Measurements from ENCODE around the gene AGBL4. TPM values are rescaled to one million over a fixed set of nuclear protein-coding genes. Genes with fewer than 3 reads are reported as not detected.

AGBL4 gene
- total and polyA plus RNA-seq, 7 donors: 0.01 to 0.05 TPM; not detected in 5

- no peaks in the 10 kb centered on the region for H3K4me1 ChIP-seq
- intact Hi-C loops (cut with DNase I): no loop called here
- peaks cover 6 to 47% of the 10 kb centered on the region in 2 donors for H3K36me3 ChIP-seq (ENCODE audit: insufficient read depth in 1 of 2, low read depth in 1 of 2)
- no peaks in the 10 kb centered on the region for H3K9me3 ChIP-seq
- no peak overlapping the region for H3K27ac ChIP-seq
- H3K27me3 ChIP-seq (ENCODE audit: insufficient read depth in 3 of 3, low read length in 2 of 3): no peaks in the 10 kb centered on the region
- no peak for ATAC-seq
- TF ChIP-seq, protein P1, sequence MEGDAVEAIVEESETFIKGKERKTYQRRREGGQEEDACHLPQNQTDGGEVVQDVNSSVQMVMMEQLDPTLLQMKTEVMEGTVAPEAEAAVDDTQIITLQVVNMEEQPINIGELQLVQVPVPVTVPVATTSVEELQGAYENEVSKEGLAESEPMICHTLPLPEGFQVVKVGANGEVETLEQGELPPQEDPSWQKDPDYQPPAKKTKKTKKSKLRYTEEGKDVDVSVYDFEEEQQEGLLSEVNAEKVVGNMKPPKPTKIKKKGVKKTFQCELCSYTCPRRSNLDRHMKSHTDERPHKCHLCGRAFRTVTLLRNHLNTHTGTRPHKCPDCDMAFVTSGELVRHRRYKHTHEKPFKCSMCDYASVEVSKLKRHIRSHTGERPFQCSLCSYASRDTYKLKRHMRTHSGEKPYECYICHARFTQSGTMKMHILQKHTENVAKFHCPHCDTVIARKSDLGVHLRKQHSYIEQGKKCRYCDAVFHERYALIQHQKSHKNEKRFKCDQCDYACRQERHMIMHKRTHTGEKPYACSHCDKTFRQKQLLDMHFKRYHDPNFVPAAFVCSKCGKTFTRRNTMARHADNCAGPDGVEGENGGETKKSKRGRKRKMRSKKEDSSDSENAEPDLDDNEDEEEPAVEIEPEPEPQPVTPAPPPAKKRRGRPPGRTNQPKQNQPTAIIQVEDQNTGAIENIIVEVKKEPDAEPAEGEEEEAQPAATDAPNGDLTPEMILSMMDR (IDR thresholded peaks at IDR 0.05): no peak
- WGBS, 3 donors: 93 to 100% (median 98%) methylated on average over 1 of the region's 1 CpG
- H3K4me3 ChIP-seq: no peak overlapping the region
- no peak for DNase-seq
These were observed 1267.0 kb downstream of the AGBL4 start for GRCh38 chr1:48756683-48757316.

DNA sequence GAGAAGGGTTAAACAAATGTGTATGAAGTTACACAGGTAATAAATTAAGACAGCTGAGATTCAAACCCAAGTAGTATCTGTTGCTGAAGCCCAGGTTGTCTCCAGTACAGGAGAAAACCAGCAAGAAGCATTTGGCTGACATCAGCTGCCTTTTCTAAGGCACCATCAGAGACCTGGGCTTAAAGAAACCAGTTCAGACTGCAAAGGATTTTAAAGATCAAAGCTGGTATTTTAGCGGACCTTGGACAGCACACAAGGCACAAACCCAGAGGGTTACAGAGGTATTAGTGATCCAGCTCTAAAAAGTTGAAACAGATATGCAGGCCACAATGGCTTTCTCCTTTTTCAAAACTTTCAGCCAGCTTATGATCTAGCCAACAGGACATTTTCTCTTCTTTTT lies 1270.5 kb downstream of the AGBL4 start:
- Histone ChIP-seq H3K4me1 (no peaks in the 10 kb centered on the region), H3K27me3 (ENCODE audit: insufficient read depth in 3 of 3, low read length in 2 of 3) (no peaks in the 10 kb centered on the region), H3K4me3 (no peak overlapping the region), H3K36me3 (ENCODE audit: insufficient read depth in 1 of 2, low read depth in 1 of 2) (peaks cover 6 to 52% of the 10 kb centered on the region in 2 donors), H3K27ac (no peak overlapping the region), H3K9me3 (no peaks in the 10 kb centered on the region)
- WGBS, 3 donors: 52 to 66% (median 62%) methylated on average over 1 of the region's 1 CpG
- ATAC-seq (no peak), DNase-seq (no peak)
- TF ChIP-seq, protein P1 (IDR thresholded peaks at IDR 0.05): no peak
- intact Hi-C loops (cut with DNase I): no loop called here

GRCh38 chr1:48750109-48750508 lies 1273.6 kb downstream of the AGBL4 start:
- Histone ChIP-seq H3K4me1 (no peaks in the 10 kb centered on the region), H3K36me3 (ENCODE audit: insufficient read depth in 1 of 2, low read depth in 1 of 2) (peaks cover 2 to 35% of the 10 kb centered on the region in 2 donors), H3K27me3 (ENCODE audit: insufficient read depth in 3 of 3, low read length in 2 of 3) (no peaks in the 10 kb centered on the region), H3K27ac (no peak overlapping the region), H3K9me3 (no peaks in the 10 kb centered on the region), H3K4me3 (no peak overlapping the region)
- intact Hi-C loops (cut with DNase I): no loop called here
- TF ChIP-seq, protein P1 (IDR thresholded peaks at IDR 0.05): no peak
- ATAC-seq (no peak), DNase-seq (no peak)
- WGBS, 3 donors: 81 to 93% (median 89%) methylated on average over 1 of the region's 1 CpG

GRCh38 chr1:48749068-48749467 lies 1274.7 kb downstream of the AGBL4 start:
- H3K4me1 ChIP-seq: no peaks in the 10 kb centered on the region
- H3K27ac ChIP-seq: no peak overlapping the region
- H3K36me3 ChIP-seq (ENCODE audit: insufficient read depth in 1 of 2, low read depth in 1 of 2): peaks cover 2 to 34% of the 10 kb centered on the region in 2 donors
- TF ChIP-seq, protein P1 (IDR thresholded peaks at IDR 0.05): no peak
- H3K27me3 ChIP-seq (ENCODE audit: insufficient read depth in 3 of 3, low read length in 2 of 3): no peaks in the 10 kb centered on the region
- ATAC-seq (no peak), DNase-seq (no peak)
- no peak overlapping the region for H3K4me3 ChIP-seq
- no peaks in the 10 kb centered on the region for H3K9me3 ChIP-seq
- 83 to 88% (median 83%) methylated on average over 7 of the region's 7 CpGs for WGBS, 3 donors
- intact Hi-C loops (cut with DNase I): no loop called here

DNA sequence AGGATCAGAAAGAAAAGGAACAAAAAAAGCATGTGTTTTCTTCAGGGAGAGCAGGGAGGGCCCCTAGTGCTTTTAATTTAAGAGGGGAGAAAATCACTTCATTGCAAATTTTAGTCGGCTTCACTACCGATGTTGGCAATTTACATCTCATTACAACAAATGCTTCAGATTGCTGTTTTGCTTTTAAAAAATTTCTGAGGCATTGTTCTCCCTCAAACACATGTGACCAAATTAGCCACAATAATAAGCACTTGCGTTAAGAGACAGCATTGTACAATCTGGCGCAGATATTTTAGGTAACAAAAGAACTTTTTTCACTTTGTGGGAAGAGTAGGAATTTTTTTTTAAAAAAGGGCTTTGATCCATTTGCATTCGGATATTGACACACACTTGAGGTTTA lies 1276.8 kb downstream of the AGBL4 start:
- WGBS, 3 donors: 83 to 92% (median 90%) methylated on average over 5 of the region's 5 CpGs
- H3K4me3 ChIP-seq: no peak overlapping the region
- intact Hi-C loops (cut with DNase I): no loop called here
- no peaks in the 10 kb centered on the region for H3K9me3 ChIP-seq
- no peak overlapping the region for H3K27ac ChIP-seq
- H3K36me3 ChIP-seq (ENCODE audit: insufficient read depth in 1 of 2, low read depth in 1 of 2): peaks cover 2 to 38% of the 10 kb centered on the region in 2 donors
- DNase-seq: no peak
- ATAC-seq: no peak
- H3K4me1 ChIP-seq: no peaks in the 10 kb centered on the region
- TF ChIP-seq, protein P1 (IDR thresholded peaks at IDR 0.05): no peak
- H3K27me3 ChIP-seq (ENCODE audit: insufficient read depth in 3 of 3, low read length in 2 of 3): no peaks in the 10 kb centered on the region

Measured in psoas muscle (tissue), 8 donors.